ENCODE results near the gene APEX1.

Gene APEX1

DNA sequence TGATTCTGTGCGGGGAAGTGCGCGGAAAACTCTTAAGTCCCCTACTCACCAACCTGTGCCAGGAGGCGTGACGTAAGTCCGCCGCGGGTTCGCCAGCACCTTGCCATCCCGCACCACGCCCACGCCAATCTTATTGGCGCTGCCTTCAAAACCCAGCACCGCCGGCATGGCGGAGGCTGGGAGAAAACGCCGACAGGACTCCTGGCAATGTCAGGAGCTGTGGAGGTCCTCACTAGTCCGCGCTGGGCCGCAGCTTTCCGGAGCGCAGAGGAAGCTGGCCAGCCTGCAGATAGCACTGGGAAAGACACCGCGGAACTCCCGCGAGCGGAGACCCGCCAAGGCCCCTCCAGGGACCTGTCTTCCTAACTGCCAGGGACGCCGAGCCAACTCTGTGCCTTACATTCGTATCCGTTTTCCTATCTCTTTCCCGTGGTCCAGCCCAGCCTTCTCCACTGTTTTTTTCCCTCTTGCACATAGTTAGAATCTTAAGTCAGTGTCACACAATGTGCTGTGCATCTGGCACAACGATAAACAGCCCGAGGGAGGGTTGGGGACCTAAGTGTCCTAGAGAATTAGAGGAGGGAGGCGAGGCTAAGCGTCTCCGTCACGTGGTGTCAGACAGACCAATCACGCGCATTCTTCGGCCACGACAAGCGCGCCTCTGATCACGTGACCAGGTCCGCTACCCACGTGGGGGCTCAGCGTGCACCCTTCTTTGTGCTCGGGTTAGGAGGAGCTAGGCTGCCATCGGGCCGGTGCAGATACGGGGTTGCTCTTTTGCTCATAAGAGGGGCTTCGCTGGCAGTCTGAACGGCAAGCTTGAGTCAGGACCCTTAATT is at the start of gene APEX1, which contains the start of gene OSGEP:
APEX1 (plus strand) TSS at position 711 of the 839 bp plus-strand sequence. CDS start 420 bp downstream, outside the sequence.
OSGEP (minus strand) TSS at position 297 of the 839 bp plus-strand sequence; CDS start at position 168, 129 bp downstream.
- DNase-seq, result peak; percentile 100

DNA sequence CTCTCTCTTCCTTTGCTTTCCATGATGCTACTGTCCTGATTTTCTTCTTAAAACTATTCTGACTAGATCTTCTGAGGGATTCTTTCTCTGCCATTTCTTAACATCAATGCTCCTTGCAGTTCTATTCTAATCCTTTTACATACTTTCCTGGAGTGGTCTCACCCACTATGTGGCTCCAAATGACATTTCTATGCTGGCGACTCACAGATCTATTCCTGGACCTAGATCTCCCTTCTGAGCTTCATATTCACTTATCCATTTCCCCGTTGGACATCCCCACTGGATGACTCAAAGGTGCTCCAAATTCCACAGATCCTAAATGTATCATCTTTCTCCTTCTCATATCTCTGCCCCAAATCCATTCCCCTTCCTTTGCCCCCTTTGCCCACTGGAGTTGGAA is 45.8 kb upstream of the APEX1 start:
- DNase-seq, result no peak

GRCh38 chr14:20412411-20412810 is 42.6 kb upstream of the APEX1 start:
- DNase-seq, result peak; percentile 14

DNA sequence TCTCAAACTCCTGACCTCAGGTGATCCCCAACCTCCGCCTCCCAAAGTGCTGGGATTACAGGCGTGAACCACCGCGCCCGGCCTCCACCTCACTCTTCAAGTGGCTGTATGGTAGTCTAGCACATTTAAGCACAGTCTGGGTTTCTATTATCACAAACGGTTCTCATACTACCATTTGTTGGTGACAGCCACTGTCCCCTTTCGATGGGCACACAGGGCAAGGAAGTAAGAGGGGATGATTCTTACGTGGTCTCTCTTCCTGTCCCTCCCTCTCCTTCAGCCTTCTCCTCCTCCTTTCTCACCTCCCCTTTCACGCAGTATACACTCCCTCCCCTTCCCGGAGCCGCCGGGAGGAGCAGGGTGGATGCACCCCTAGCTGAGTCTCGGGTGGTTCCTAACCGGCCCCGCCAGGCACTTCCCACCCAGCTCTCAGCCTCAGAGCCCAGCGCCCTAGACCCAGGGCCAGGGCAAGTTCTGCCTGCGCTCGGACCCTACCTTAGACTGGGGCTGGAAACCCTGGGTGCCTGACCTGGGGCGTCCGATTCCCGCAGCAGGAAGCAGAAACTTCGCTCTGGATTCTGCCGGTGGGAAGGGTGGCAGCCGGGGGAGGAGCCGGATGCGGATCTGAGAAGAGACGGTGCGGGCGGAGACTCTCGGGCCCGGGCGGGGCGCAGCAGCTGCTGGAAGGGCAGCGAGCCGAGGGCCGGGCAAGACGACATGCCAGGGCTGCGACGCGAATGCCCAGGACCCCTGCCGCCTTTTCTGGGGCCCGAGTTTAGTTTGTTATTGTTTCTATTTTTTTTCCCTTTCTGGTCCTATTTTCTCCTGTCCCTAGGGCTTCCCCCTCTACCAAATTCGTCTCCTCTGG is 41.9 kb upstream of the APEX1 start, which contains the start of gene TEP1:
TEP1 (minus strand) TSS at position 626 of the 868 bp plus-strand sequence. CDS start 5,062 bp downstream, outside the sequence.
- DNase-seq, result peak; percentile 91

- peak; percentile 82 for DNase-seq
Observed at GRCh38 chr14:20413744-20414082, 41.3 kb upstream of the APEX1 start.

DNA sequence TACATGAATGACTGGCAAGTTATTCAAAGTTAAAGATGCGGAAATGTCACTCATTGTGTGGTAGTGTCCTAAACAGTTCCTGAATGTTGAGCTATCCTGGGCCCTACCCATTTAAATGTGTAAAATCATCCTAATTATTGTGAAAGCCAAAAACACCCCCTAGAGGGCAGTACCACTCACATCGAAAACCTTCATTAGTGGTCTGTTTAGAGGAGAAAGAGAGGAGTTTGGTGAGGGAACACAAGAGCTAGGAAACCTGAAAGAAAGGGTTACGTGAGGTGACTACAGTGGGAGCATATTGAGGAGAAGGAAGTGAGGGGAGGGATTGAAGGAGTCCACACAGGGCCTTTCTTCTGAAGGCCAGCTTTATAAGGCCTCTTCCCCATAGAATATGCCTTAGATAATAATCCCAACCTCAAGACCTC is 39.2 kb upstream of the APEX1 start:
- peak; percentile 60 for DNase-seq

- DNase-seq, result no peak
Observed at GRCh38 chr14:20416223-20416622, 38.8 kb upstream of the APEX1 start.

GRCh38 chr14:20417250-20418186 is 37.5 kb upstream of the APEX1 start:
- DNase-seq, result peak; percentile 94

- DNase-seq, result no peak
Observed at GRCh38 chr14:20418501-20418909, 36.5 kb upstream of the APEX1 start.

GRCh38 chr14:20419419-20419818 is 35.6 kb upstream of the APEX1 start:
- DNase-seq, result no peak

DNA sequence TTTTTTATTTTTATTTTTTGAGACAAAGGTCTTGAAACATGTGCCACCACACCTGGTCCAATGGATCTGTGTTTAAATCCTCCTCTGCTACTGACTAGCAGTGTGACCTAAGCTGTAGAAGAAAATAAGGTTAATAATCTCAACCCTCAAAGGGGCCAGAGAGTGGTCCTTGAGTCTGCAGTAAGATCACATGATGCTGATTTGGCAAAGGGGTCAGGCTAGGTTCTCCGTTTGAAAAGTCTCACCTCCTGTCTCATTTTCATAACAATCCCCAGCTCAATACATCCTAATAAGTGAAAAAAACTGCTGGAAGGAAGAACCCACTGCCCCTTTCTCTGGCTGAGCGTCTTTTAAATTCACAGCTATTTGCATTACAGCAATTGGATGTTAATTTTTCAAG is 33.8 kb upstream of the APEX1 start:
- DNase-seq, result peak; percentile 99

DNA sequence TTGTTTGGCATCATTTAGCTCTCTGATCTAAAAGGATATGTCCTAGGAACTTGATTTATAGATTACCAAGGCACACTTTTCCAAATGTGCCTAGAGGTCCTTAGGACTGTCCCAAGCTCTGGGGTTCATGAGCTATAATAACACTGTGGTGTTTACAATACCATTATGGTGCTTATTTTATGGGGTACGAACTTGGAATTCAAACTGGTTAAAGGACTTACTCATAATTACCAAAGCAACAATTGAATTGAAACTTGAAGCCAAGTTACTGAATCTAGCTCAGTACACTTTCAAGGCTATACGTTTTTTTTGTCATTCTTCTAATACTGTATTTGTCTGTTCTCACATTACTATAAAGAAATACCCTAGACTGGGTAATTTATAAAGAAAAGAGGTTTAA is 32.1 kb upstream of the APEX1 start:
- no peak for DNase-seq

DNA sequence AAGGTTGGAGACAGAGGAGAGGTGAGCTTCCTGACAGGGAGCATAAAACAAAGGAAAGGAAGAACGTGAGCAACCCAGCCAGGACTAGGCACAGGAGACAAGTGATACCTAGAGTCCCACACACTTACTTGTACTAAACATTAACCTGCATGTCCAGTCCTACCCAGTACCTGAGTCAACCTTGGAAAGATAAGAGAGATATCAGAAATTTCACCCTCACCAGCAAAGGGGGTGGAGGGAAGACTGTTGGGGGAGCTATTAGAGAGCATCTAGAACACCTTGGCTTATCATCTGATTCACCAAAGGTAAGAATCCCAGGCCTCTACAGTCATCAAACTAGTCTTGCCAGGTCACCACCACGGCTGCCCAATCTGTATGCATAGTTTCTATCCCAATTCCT is 30.2 kb upstream of the APEX1 start:
- DNase-seq, result no peak

GRCh38 chr14:20427231-20428009 is 27.6 kb upstream of the APEX1 start:
- no peak for DNase-seq

- DNase-seq, result no peak
Observed at GRCh38 chr14:20428010-20428365, 27.0 kb upstream of the APEX1 start.

- no peak for DNase-seq
Observed at GRCh38 chr14:20428802-20429201, 26.2 kb upstream of the APEX1 start.

DNA sequence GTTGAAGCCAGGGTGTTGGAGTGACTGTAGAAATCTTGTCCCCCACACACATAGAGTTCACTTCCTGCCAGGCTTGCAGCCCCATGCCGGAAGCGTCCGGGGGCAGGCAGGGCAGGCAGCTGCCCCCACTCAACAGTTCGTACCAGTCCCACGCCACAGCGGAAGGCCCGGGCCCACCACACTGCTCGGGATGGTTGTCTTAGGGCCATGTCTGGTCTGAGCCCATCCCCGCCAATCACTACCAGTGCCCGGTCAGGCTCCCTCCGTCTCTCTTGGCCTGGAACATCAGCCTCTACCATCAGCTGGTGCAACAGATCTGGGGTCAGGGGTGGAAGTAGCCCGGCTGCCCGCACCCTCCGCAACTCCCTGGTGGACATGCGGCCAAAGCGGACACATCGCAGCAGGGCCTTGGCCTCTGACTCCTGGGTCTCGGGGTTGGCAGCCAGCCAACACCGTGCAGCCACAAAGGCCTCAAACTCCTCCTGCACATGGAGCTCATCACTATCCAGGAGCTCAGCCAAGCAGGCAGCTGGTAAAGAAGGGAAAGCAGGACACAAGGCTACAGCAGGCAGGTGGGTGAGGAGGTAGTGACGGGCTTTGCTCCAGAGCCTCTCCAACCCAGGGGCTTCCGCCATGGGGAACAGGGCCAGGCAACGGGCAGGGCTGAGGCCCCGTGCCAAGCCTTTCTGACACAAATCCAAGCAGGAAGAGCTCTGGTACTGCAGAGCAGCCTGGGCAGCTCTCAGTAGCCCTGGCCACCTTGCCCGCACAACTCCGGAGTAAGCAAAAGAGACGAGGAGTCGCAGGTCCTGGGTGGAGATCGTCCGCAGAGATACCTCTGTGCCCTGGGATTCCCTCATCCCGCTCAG is 25.0 kb upstream of the APEX1 start:
- DNase-seq, result peak; percentile 63

- no peak for DNase-seq
Observed at GRCh38 chr14:20434701-20435581, 20.1 kb upstream of the APEX1 start.

DNA sequence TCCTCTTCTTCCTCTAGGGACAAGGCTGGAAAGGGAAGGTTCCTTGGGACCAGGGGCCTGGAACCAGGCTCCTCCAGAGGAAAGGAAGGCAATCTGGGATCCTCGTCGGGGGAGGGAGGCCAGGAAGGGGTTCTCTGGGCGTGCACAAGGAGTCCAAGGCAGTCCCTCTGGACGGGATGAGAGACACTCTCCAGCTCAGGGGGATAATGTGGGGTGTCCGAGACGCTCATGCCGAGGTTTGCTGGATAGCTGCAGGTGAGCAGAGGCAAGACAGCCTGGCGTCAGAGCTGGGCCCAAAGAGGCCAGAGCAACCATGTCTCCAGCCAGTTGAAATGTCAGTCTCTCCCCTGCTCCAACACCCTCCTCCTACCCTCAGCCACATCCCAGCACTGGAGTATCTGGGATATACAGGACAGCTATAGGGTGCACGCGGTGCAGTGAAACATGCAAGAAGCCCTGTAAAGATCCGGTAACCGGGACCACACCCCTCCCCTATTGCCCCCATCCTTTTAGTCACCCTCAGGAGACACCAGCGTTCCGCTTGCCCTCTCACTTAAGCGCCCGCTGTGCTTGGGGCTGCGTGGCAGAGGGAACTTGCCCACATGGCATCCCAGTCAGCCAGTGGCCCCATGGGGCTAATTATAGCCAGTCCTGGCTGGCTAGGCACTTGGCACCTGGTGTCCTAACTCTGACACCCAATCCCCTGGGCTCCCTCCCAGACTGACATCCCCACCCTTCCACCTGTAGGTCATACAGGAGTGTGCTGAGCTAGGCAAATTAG is 19.3 kb upstream of the APEX1 start, which contains the start of gene KLHL33:
KLHL33 (minus strand) TSS at position 585 of the 781 bp plus-strand sequence; CDS start at position 230, 355 bp downstream.
- DNase-seq, result no peak

Data from DMS79 treated with DMSO at 0.1 percent for 48 hours (cell line).